Subcutaneous adipose tissue (tissue), 4 donors: ENCODE data around the gene HAUS7. TPM values are rescaled to one million over a fixed set of nuclear protein-coding genes. Genes with fewer than 3 reads are reported as not detected.

Experiments
- CTCF ChIP-seq: fragments of 450-650 bp; IDR thresholded peaks from one replicate; pipeline ENCODE4 v1.5.1; 2016; ENCODE audit warnings: low read depth, mild to moderate bottlenecking, control low read depth, antibody characterized with exemption, moderate library complexity
- total RNA-seq, 4 donors: library from RNA; depleted of rRNA; stranded (reverse); fragments of >200 nt; gene quantifications; one replicate each; pipeline ENCODE4 v1.1.0, GENCODE V29; 2016

The HAUS7 gene
- total RNA-seq, 4 donors from 2014 or later = 14.2 to 29.4 (median 16.3) TPM

DNA sequence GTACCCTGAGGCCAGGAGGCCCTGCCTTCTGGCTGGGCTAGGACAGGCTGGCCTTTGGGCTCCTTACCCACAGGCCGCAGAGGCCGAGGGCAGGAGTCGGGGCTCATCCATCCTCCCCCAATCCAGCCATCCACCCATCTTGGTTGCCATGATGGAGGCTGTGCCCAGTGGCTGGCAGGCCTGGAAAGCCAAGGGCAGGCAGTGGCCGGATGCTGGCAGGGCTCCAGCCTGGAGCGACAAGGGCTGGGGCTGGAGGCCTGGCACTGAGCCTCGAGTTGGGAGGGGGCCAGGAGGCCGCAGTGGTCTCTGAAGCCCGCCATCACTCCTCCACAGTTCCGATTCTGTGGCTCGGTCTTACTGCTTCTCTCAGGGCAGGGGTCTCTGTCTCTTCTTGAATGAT lies 15.8 kb upstream of the HAUS7 start:
- TF ChIP-seq CTCF = no peak

DNA sequence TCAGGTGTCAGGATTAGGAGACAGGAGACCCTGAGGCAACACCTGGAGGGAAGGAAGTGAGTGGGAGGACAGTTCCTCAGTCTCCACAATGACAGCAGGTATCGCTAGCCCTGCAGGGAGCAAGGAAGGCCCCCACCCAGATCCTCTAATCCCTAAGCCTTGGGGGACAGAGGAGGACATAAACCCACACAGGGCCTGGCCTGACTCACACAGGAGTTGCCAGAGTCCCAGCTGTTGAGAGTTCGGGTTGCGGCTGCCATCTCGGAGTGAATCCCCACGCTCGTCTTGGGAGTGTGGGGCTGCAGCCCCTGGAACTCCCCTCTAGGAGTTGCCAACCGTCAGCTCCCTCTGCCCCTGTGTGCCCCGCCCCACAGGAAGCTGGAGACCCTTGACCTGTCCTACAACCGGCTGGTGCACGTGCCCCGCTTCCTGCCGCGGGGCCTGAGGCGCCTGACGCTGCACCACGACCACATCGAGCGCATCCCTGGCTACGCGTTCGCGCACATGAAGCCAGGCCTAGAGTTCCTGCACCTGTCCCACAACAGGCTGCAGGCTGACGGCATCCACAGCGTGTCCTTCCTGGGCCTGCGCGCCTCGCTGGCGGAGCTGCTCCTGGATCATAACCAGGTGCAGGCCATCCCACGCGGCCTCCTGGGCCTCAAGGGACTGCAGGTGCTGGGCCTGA lies 15.2 kb upstream of the HAUS7 start:
- no peak for TF ChIP-seq CTCF

- TF ChIP-seq CTCF = no peak
Measured at GRCh38 chrX:153482376-153483015, 12.1 kb upstream of the HAUS7 start.

DNA sequence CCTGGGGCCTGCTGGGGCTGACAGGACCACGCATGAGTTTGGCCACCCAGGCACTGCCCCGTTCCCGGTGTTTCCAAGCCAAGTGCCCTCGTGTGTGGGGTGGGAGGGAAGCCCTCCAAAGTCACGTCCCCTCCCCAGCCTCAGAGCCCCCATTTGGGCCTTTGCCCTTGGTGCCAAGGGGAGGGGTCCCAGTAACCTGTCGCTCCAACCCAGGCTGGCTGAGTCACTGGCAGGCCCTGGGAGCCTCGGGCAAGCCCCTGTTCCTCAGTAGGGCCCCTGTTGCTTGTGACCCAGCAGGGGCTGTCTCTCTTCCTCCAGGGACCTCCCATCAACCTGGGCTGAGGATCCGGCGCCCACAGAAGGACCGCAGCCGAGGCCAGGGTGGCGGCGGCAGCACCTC lies 10.7 kb upstream of the HAUS7 start:
- no peak for TF ChIP-seq CTCF

DNA sequence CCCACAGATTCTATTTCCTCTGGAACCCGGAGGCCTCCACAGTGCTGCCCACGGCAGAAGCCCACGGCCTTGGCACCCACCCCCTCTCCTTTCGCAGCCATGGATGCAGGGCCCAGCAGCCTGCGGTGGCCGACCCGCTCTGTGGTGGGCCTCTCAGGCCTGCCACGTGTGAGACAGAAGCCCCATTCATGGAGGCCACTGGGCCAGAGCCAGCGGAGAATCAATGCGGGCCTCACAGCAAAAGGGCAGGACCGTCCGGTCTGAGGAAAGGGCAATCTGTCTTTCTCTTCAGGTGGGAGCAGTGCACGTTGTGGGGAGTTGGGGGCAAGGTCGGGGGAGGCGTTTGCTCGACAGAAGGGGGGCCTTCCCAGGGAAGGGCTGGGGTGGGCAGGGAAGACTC lies 8.4 kb upstream of the HAUS7 start:
- no peak for TF ChIP-seq CTCF

DNA sequence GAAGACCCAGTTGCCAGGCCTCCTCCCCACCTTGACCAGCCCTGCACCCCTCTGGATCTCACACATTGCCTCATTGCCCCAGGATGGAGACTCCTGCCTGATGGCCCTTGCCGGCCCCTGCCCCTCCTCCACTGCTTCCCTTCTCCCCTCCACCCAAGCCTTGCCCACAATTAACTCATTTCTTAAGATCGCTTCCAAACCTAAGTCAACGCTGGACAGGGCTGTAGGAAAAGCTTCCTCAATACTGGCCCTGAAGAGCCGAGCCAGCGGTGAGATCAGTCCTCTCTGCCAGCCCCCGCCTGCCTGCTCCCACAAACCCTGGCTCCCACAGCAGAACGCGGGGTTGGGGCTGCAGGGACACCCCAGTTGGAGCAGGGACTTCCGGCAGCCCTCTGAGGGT lies 7.5 kb upstream of the HAUS7 start:
- no peak for TF ChIP-seq CTCF

DNA sequence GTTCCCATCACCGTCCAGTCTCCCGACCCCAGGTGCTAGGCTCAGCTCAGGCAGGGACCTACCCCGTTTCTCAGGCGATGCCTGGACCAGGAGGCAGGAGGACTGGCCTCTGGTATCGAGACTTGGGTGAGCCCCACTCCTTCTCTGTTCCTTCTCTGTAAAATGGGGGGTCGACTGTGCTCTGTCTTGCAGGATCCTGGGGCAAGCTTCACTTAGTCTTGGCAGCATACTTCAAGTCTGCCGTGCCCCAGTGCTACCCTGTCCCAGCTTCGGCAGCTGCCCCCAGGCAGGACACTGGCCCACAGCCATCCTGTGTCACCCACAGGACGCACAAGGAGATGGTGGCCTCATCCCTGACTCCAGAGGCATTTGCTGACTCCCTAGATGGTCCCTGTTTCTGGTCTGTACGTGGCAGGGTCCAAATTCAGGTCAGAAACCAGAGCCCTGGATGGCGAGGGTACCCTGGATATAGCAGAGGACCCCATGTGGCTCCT lies 7.0 kb upstream of the HAUS7 start:
- no peak for TF ChIP-seq CTCF
